K562 (cell line): ENCODE data around the gene ANAPC4. TPM values are rescaled to one million over a fixed set of nuclear protein-coding genes. Genes with fewer than 3 reads are reported as not detected.

ENCODE experiments used
- ATAC-seq: fragments of 200-7000 bp; cut with Tn5 transposase; 3 replicates; pipeline ENCODE4 v1.9.1; 2020; ENCODE audit warnings: moderate library complexity
- BruUV-seq: library from RNA; stranded (reverse); fragments of 400-500 nt; replicated peaks from 2 replicates; lab custom pipeline; 2021; lab: Mats Ljungman, UMichigan
- CTCF ChIA-PET: fragments of 300-600 bp; formaldehyde crosslinking; extraction: SDS; loops from one replicate; lab custom pipeline; 2021; ENCODE audit warnings: low intra/inter-chr PET ratio; lab: Yijun Ruan, JAX
- POLR2A ChIA-PET: fragments of 300-600, 350-650 bp; sonication (Branson Sonifier 250); formaldehyde crosslinking; extraction: SDS; loops from one replicate; lab custom pipeline; 2021; ENCODE audit warnings: antibody characterized with exemption, inconsistent platforms; lab: Yijun Ruan, JAX
- DNase-seq, 4 experiments: peaks; one replicate each; pipeline versions ENCODE4 v3.0.0 to v3.0.0-alpha.2; 2011 to 2018; ENCODE audit warnings: low spot score in 3 of 4, mixed read lengths in 3 of 4; ENCODE audit errors: extremely low read depth in 1 of 4
- FAIRE-seq: peaks from 2 replicates; lab custom pipeline; 2011; peaks lifted over from hg19 to GRCh38; lab: Jason Lieb, UNC
- H2AFZ ChIP-seq: 2 replicates; pipeline ENCODE4 v1.6.0; 2011; ENCODE audit warnings: low read depth, low read length, control low read depth, inconsistent platforms
- H3K27ac ChIP-seq: fragments of 200-600 bp; 3 replicates; pipeline ENCODE4 v1.8.0; 2011; ENCODE audit warnings: low read depth, mild to moderate bottlenecking, control low read depth, inconsistent platforms, low read length, moderate library complexity, mixed read lengths; ENCODE audit errors: extremely low read depth
- H3K27me3 ChIP-seq, 2 experiments: fragments of 300-600 bp in 1 of 2; 2 replicates in 1 of 2; 3 replicates in 1 of 2; pipeline versions ENCODE4 v1.6.0 to v1.8.0; 2011; ENCODE audit warnings: inconsistent platforms in 2 of 2, low read length in 2 of 2, mild to moderate bottlenecking in 1 of 2, mixed read lengths in 1 of 2, moderate library complexity in 1 of 2; ENCODE audit not compliant: control insufficient read depth in 2 of 2, insufficient read depth in 2 of 2
- H3K36me3 ChIP-seq: fragments of 300-600 bp; 3 replicates; pipeline ENCODE4 v1.8.0; 2011; ENCODE audit warnings: mild to moderate bottlenecking, low read length, inconsistent platforms; ENCODE audit not compliant: control insufficient read depth, insufficient read depth
- H3K4me1 ChIP-seq, 2 experiments: fragments of 200-600 bp in 1 of 2; replicated peaks in 1 of 2; 2 replicates in 1 of 2; 3 replicates in 1 of 2; pipeline versions ENCODE4 v1.5.1 to v1.8.0; 2011; ENCODE audit warnings: inconsistent platforms in 2 of 2, low read length in 2 of 2, mild to moderate bottlenecking in 1 of 2, mixed read lengths in 1 of 2, moderate library complexity in 1 of 2; ENCODE audit not compliant: control insufficient read depth in 2 of 2, insufficient read depth in 2 of 2
- H3K4me2 ChIP-seq: 2 replicates; pipeline ENCODE4 v1.6.1; 2011; ENCODE audit warnings: low read length, control low read depth, inconsistent platforms, mixed read lengths; ENCODE audit not compliant: insufficient read depth
- H3K4me3 ChIP-seq: fragments of 200-600 bp; sonication (generic), shearing (Covaris generic); 2 replicates; pipeline ENCODE4 v1.5.1; 2016; ENCODE audit warnings: control low read depth, inconsistent platforms
- H3K79me2 ChIP-seq: fragments of 200-600 bp; 3 replicates; pipeline ENCODE4 v1.8.0; 2011; ENCODE audit warnings: low read length, inconsistent platforms; ENCODE audit not compliant: control insufficient read depth, insufficient read depth
- H3K9ac ChIP-seq, 2 experiments: 2 replicates each; pipeline versions ENCODE4 v1.6.0 to v1.6.1; 2011; ENCODE audit warnings: low read depth in 2 of 2, low read length in 2 of 2, control low read depth in 1 of 2, inconsistent platforms in 1 of 2, mild to moderate bottlenecking in 1 of 2, mixed read lengths in 1 of 2; ENCODE audit not compliant: insufficient read depth in 1 of 2
- H3K9me1 ChIP-seq: one replicate; pipeline ENCODE4 v1.6.0; 2011; ENCODE audit warnings: inconsistent platforms, mild to moderate bottlenecking, low read length, moderate library complexity; ENCODE audit not compliant: control insufficient read depth, insufficient read depth
- H3K9me3 ChIP-seq: replicated peaks from 2 replicates; pipeline ENCODE4 v1.5.1; 2011; ENCODE audit warnings: low read depth, low read length, inconsistent platforms; ENCODE audit not compliant: control insufficient read depth, insufficient read depth
- H4K20me1 ChIP-seq: replicated peaks from 2 replicates; pipeline ENCODE4 v1.6.1; 2011; ENCODE audit warnings: low read length, inconsistent platforms, mixed read lengths; ENCODE audit not compliant: control insufficient read depth, insufficient read depth
- DEAF1 ChIP-seq: fragments of 450-650 bp; formaldehyde crosslinking; IDR thresholded peaks from 2 replicates; pipeline ENCODE4 v1.4.0; 2020; ENCODE audit warnings: mild to moderate bottlenecking, moderate library complexity
- DIDO1 ChIP-seq: fragments of 450-650 bp; IDR thresholded peaks from 2 replicates; pipeline ENCODE4 v1.6.1; 2016; ENCODE audit warnings: low read depth, missing biosample characterization, missing genetic modification characterization
- HDAC2 ChIP-seq: fragments of 450-650 bp; IDR thresholded peaks from 2 replicates; pipeline ENCODE4 v1.6.1; 2016; ENCODE audit warnings: mild to moderate bottlenecking
- KDM1A ChIP-seq, 2 experiments: fragments of 450-650 bp; IDR thresholded peaks; 2 replicates each; pipeline ENCODE4 v1.6.1; 2016; ENCODE audit warnings: mild to moderate bottlenecking in 2 of 2
- PHB ChIP-seq: fragments of 250-450 bp; sonication (Bioruptor Pico); IDR thresholded peaks from 2 replicates; pipeline ENCODE4 v1.5.0; 2021
- THAP7 ChIP-seq: fragments of 250-450 bp; sonication (Bioruptor Pico); IDR thresholded peaks from 2 replicates; pipeline ENCODE4 v1.5.0; 2021
- ZNF224 ChIP-seq: sonication (generic); formaldehyde crosslinking; IDR thresholded peaks from 2 replicates; pipeline ENCODE4 v1.8.0; 2022; ENCODE audit warnings: mild to moderate bottlenecking, missing genetic modification reagents
- ZNF431 ChIP-seq: sonication (generic); formaldehyde crosslinking; IDR thresholded peaks from 2 replicates; pipeline ENCODE4 v1.8.0; 2022; ENCODE audit warnings: mild to moderate bottlenecking, missing genetic modification reagents
- ZNF766 ChIP-seq: fragments of 200-800 bp; sonication (Bioruptor generic); conservative IDR thresholded peaks from 2 replicates; pipeline ENCODE4 v1.6.1; 2016; ENCODE audit warnings: missing genetic modification characterization, missing compliant biosample characterization
- WGBS: fragments of 100-300 bp; shearing (Covaris generic); methylation state at CpG from one replicate; pipeline ENCODE4 v1.1.6; 2016; ENCODE audit warnings: low coverage, mixed read lengths; ENCODE audit not compliant: insufficient coverage; ENCODE audit errors: missing lambda C conversion rate; 5-methylcytosine and 5-hydroxymethylcytosine counted together
- in situ Hi-C: fragments of 300-500 bp; cut with MboI; formaldehyde crosslinking; loops from 4 replicates; pipeline ENCODE4 v1.15.0; 2018; ENCODE audit warnings: inconsistent platforms, mixed read lengths
- intact Hi-C: fragments of 100-400 bp; cut with micrococcal nuclease; formaldehyde crosslinking; loops from 2 replicates; pipeline ENCODE4 v1.14.2; 2022
- polyA plus RNA-seq, 8 experiments: library from polyadenylated mRNA; depleted of rRNA in 4 of 8; stranded (reverse) in 5 of 8; unstranded in 3 of 8; fragments of >200 nt; fragmentation: Nextera tagmentation in 2 of 8; fragmentation: Illumina TruSeq in 1 of 8; extraction: Ambion mirVana in 2 of 8; extraction: Trizol in 1 of 8; gene quantifications; 2 replicates each; pipeline versions ENCODE4 v1.2.1 to v1.2.3, GENCODE V29; 2011 to 2014; ENCODE audit warnings: inconsistent platforms in 1 of 8, missing spikeins in 1 of 8
- total RNA-seq, 7 experiments: library from RNA; depleted of rRNA in 6 of 7; stranded (reverse); fragments of >200 nt in 6 of 7; fragmentation: Illumina TruSeq in 2 of 7; extraction: Trizol in 2 of 7; gene quantifications; 2 replicates each; pipeline versions ENCODE4 v1.2.1 to v1.2.3, GENCODE V29; 2011 to 2021; ENCODE audit warnings: low replicate concordance in 1 of 7

ANAPC4 gene
- total and polyA plus RNA-seq, 9 of the 15 experiments (the other 6 are each of a cell fraction or from before 2014, with no cell fraction given) = 23.9 to 47.0 (median 31.9) TPM

GRCh38 chr4:25446611-25447010 is 69.5 kb downstream of the ANAPC4 start (continued):
- TF ChIP-seq DEAF1 (no peak), PHB (CRISPR knock-in tag) (no peak)

GRCh38 chr4:25448379-25449109 is 71.5 kb downstream of the ANAPC4 start:
- Histone ChIP-seq H3K79me2 (no peaks in the 10 kb centered on the region), H3K4me1 (no peaks in the 10 kb centered on the region), H3K4me3 (no peak overlapping the region), H3K9ac (no peak overlapping the region), H3K27me3 (peaks cover 19 to 36% of the 10 kb centered on the region in 2 experiments), H3K27ac (no peak overlapping the region), H2AFZ (no peak overlapping the region), H3K9me1 (no peaks in the 10 kb centered on the region), H3K4me2 (no peak overlapping the region)
- in situ Hi-C loops = loop anchor here (10.0 kb wide), 1 partner anchor 336 kb away; no protein-coding TSS in a partner anchor
- POLR2A ChIA-PET = interaction anchor here (0.6 kb wide), 2 partner anchors 32 to 315 kb away, joined by 3 read pairs; no protein-coding TSS in a partner anchor
- FAIRE-seq (no peak), DNase-seq (no peak)
- intact Hi-C loops = loop anchor here (10.0 kb wide), 2 partner anchors 346 to 536 kb away; no protein-coding TSS in a partner anchor
- no TSS peak for BruUV-seq
- TF ChIP-seq DIDO1 (tag) (no peak), ZNF766 (CRISPR knock-in tag) (no peak), ZNF431 (CRISPR knock-in tag) (no peak), ZNF224 (CRISPR knock-in tag) (no peak), HDAC2 (no peak), THAP7 (CRISPR knock-in tag) (no peak), KDM1A (IDR thresholded peaks at IDR 0.05) (no peak)
- TF ChIP-seq, all 486 proteins: peak for 0
- H3K9me3 ChIP-seq = no peaks in the 10 kb centered on the region
- H4K20me1 ChIP-seq = no peaks in the 10 kb centered on the region
- WGBS = 0% methylated on average over 5 of the region's 5 CpGs
- H3K36me3 ChIP-seq = no peaks in the 10 kb centered on the region
- ATAC-seq = no peak
- CTCF ChIA-PET = no interaction called here
